Stimulated activated CD8-positive, alpha-beta memory T cell treated with anti-CD3 and anti-CD28 coated beads, Interleukin-4, amount 100 ng/mL, for 48 hours (primary cell): ENCODE results near the gene LDB1.

Experiments used
- DNase-seq: peaks from one replicate; pipeline ENCODE4 v3.0.0-alpha.2; 2020

LDB1 gene

GRCh38 chr10:102112210-102112817 is 7.9 kb downstream of the LDB1 start:
- no peak for DNase-seq

- DNase-seq, result no peak
These were observed 8.9 kb downstream of the LDB1 start for GRCh38 chr10:102111276-102111675.

DNA sequence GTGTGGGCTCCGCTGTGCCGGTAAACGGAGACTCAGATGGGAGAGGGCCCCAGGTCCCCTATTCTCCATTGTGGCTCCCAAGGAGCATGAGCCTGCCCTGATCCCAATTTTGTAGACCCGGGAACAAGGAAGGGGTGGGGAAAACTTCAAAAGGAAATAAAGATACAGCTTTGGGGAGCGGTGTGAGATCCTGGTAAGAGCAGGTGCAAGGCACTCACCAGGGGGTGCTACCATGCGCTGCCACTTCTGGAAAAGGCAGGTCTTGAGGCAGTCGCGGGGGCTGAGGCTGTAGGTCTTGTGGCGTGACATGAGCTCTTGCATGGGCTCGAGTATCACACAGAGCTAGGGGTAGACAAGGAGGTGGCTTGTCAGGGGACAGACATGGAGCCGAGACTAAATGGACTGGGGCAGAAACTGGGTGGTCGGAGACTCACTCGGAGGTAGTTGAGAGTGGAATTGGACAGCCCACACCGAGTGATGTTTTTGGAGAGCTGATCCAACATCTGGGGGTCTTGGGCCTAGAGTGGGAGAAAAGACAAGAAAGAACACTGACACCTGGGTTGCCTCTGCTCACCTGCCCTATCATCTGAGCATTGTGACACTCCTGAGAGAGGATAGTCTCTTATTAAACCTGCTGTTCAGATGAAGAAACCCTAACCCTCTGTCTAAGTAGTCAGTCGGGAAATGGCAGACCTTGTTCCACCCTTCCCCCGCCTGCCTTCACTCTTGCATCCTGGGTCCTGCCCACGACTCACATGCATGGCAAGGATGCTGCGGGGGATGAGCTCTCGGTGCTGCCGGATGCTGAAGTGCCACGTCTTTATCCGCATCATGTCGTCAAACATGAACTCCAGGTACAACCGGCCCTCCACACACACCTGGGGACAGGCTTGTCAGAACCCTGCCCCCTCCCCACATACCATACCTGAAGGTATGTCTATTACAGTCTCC is 10.7 kb downstream of the LDB1 start:
- DNase-seq, result no peak

GRCh38 chr10:102106998-102107397 is 13.2 kb downstream of the LDB1 start:
- DNase-seq, result no peak

DNA sequence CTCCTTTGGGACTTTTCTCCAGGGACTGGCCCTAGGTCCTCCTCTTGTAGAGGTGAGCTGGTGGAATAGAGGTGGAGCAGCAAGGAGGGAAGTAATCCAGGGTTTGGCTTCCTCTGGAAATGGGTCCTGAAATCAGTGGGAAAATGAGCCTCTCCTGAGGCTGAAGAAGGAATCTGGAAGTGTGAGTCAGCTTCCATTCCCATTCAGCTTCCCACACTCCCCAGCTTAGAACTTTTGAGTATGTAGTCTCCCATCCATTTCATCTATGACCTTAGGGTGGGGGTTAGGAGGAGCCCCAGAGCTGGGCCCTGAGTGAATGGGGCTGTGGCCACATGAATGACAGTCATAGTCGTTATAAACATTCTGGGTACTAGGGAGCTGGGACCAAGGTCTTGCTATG is 17.7 kb downstream of the LDB1 start:
- DNase-seq, result no peak

GRCh38 chr10:102101152-102101551 is 19.0 kb downstream of the LDB1 start:
- DNase-seq, result no peak

- DNase-seq, result no peak
These were observed 23.7 kb downstream of the LDB1 start for GRCh38 chr10:102096449-102096848.

- DNase-seq, result no peak
These were observed 29.4 kb downstream of the LDB1 start for GRCh38 chr10:102090772-102091171.

GRCh38 chr10:102086196-102086595 is 34.0 kb downstream of the LDB1 start:
- no peak for DNase-seq

GRCh38 chr10:102085336-102085735 is 34.8 kb downstream of the LDB1 start:
- no peak for DNase-seq

- DNase-seq, result no peak
These were observed 36.6 kb downstream of the LDB1 start for GRCh38 chr10:102083541-102083940.

- DNase-seq, result peak; percentile 90
These were observed 47.3 kb downstream of the LDB1 start for GRCh38 chr10:102072673-102073527.

GRCh38 chr10:102069071-102069470 is 51.1 kb downstream of the LDB1 start:
- DNase-seq, result no peak

- DNase-seq, result no peak
These were observed 52.0 kb downstream of the LDB1 start for GRCh38 chr10:102068216-102068615.

GRCh38 chr10:102067091-102067916 is 52.9 kb downstream of the LDB1 start:
- no peak for DNase-seq

DNA sequence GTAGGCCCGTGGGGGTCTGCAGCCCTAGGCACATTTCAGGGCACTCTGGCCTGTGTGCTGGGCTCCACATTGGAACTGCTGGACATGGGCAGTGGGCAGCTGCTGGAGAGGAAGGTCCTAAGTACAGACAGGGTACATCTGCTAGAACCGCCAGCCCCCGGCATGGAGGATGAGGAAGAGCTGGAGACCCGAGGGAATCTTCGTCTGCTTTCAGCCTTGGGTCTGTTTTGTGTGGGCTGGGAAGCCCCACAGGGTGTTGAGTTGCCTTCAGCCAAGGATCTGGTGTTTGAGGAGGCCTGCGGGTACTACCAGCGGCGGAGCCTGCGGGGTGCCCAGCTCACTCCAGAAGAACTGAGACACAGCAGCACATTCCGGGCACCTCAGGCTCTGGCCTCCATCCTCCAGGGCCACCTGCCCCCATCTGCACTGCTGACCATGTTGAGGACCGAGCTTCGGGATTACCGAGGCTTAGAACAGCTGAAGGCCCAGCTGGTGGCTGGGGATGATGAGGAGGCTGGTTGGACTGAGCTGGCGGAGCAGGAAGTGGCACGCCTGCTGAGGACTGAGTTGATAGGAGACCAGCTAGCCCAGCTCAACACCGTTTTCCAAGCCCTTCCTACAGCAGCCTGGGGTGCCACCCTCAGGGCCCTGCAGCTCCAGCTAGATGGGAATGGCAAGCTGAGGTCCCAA is 53.6 kb downstream of the LDB1 start:
- no peak for DNase-seq

- peak; percentile 46 for DNase-seq
These were observed 54.4 kb downstream of the LDB1 start for GRCh38 chr10:102065561-102066398.

- peak; percentile 92 for DNase-seq
These were observed 55.2 kb downstream of the LDB1 start, which contains the start of gene HPS6 for GRCh38 chr10:102064868-102065560. Gene HPS6 (plus strand): TSS chr10:102065349. CDS start chr10:102065475, 126 bp downstream.

DNA sequence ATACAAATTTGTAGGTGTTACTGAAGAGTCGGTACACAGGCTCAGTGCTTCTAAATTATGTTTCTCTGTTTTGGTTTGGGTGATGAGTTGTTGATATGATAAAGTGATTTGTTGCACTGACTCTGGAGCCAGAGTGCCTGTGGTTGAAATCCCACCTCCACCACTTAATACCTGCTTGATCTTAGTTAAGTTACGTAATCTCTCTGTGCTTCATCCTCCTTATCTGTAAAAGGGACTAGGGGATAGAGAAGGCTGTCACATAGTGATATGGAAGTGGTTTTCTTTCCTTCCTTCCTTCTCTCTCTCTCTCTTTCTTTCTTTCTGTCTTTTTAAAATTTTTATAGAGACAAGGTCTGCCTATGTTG is 55.7 kb downstream of the LDB1 start:
- DNase-seq, result no peak

- DNase-seq, result no peak
These were observed 60.2 kb downstream of the LDB1 start for GRCh38 chr10:102059987-102060386.
